Ishikawa (cell line): ENCODE data around the gene FBXO21.

ENCODE experiments used
- TF ChIP-seq, protein P1 (sequence below): IDR thresholded peaks from 2 replicates; pipeline ENCODE4 v1.6.1; 2012
- TF ChIP-seq, protein P2 (sequence below): IDR thresholded peaks from 2 replicates; pipeline ENCODE4 v1.6.1; 2012; ENCODE audit warnings: low read depth, mild to moderate bottlenecking

- TF ChIP-seq, protein P1, sequence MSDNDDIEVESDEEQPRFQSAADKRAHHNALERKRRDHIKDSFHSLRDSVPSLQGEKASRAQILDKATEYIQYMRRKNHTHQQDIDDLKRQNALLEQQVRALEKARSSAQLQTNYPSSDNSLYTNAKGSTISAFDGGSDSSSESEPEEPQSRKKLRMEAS: no peak
- TF ChIP-seq, protein P2, sequence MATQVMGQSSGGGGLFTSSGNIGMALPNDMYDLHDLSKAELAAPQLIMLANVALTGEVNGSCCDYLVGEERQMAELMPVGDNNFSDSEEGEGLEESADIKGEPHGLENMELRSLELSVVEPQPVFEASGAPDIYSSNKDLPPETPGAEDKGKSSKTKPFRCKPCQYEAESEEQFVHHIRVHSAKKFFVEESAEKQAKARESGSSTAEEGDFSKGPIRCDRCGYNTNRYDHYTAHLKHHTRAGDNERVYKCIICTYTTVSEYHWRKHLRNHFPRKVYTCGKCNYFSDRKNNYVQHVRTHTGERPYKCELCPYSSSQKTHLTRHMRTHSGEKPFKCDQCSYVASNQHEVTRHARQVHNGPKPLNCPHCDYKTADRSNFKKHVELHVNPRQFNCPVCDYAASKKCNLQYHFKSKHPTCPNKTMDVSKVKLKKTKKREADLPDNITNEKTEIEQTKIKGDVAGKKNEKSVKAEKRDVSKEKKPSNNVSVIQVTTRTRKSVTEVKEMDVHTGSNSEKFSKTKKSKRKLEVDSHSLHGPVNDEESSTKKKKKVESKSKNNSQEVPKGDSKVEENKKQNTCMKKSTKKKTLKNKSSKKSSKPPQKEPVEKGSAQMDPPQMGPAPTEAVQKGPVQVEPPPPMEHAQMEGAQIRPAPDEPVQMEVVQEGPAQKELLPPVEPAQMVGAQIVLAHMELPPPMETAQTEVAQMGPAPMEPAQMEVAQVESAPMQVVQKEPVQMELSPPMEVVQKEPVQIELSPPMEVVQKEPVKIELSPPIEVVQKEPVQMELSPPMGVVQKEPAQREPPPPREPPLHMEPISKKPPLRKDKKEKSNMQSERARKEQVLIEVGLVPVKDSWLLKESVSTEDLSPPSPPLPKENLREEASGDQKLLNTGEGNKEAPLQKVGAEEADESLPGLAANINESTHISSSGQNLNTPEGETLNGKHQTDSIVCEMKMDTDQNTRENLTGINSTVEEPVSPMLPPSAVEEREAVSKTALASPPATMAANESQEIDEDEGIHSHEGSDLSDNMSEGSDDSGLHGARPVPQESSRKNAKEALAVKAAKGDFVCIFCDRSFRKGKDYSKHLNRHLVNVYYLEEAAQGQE: no peak
These were observed 62.1 kb downstream of the FBXO21 start for GRCh38 chr12:117127933-117128823.
